Measurements from ENCODE around the gene NR5A1.

DNA sequence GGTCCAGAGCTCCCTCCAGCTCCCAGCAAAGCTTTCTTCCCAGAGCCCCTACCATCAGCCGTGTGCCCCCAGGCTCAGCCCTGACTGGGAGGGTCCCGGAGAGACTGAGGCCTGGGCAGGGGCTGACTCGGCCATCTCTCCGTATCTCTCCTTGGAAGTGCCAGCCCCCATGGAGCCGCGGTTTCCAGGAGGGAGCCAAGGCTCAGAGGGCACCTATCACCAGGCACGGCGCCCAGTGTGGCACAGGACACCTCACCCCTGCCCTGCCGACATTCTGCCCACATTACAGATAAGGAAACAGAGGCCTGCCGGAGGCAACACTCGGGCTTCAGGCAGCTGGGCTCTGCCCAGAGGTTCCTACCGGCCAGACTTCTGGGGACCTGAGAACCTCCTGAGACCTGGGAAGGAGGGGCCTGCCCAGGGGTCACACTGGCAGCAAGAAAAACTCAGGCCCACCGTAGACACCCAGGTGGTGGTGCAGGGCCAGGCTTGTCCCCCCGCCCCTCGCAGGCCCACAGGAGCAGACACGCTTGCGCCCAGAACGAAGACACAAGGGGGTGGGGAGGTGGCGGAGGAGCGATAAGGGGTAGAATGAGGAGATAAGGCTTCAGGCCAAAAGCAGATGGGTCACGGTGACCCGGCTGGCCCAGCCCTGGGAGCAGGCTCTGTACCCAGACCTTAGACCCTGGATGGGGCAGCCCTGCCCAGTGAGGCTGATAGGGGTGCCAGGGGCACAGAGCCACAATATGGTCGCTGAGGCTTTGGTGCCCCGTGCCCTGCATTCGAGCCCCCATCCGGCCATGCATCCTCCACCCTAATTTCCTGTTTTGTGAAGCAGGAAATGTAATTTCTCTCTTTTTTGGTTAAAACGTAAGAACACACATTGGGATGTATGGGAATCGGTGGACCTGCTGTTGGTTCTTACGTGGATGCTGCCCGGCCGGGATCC is 11.8 kb downstream of the NR5A1 start:
- TF ChIP-seq EZH2 (optimal IDR thresholded peaks at IDR 0.05; ENCODE audit: low read depth, low read length): no peak
- TF ChIP-seq, protein P1, sequence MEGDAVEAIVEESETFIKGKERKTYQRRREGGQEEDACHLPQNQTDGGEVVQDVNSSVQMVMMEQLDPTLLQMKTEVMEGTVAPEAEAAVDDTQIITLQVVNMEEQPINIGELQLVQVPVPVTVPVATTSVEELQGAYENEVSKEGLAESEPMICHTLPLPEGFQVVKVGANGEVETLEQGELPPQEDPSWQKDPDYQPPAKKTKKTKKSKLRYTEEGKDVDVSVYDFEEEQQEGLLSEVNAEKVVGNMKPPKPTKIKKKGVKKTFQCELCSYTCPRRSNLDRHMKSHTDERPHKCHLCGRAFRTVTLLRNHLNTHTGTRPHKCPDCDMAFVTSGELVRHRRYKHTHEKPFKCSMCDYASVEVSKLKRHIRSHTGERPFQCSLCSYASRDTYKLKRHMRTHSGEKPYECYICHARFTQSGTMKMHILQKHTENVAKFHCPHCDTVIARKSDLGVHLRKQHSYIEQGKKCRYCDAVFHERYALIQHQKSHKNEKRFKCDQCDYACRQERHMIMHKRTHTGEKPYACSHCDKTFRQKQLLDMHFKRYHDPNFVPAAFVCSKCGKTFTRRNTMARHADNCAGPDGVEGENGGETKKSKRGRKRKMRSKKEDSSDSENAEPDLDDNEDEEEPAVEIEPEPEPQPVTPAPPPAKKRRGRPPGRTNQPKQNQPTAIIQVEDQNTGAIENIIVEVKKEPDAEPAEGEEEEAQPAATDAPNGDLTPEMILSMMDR (IDR thresholded peaks at IDR 0.05; ENCODE audit: low read length): no peak
- no peak for TF ChIP-seq EZH2phosphoT487 (IDR thresholded peaks at IDR 0.05; ENCODE audit: low read length)
